Sigmoid colon (tissue), 4 donors: Measurements from ENCODE around the gene FTCDNL1.

Source experiments
- CTCF ChIP-seq, 4 experiments: fragments of 450-650 bp in 3 of 4; fragments of 200-600 bp in 1 of 4; IDR thresholded peaks; one replicate each; pipeline ENCODE4 v1.5.1; 2016 to 2019; ENCODE audit warnings: antibody characterized with exemption in 4 of 4, mild to moderate bottlenecking in 3 of 4, moderate library complexity in 2 of 4
- POLR2A ChIP-seq, 2 donors: fragments of 450-650 bp; IDR thresholded peaks; one replicate each; pipeline ENCODE4 v1.6.1; 2016; ENCODE audit warnings: antibody characterized with exemption in 2 of 2, mild to moderate bottlenecking in 2 of 2, moderate library complexity in 2 of 2
- POLR2AphosphoS5 ChIP-seq, 4 donors: sonication (generic); formaldehyde crosslinking; IDR thresholded peaks; one replicate each; pipeline ENCODE4 v1.6.1; 2017; ENCODE audit warnings: antibody characterized with exemption in 4 of 4

GRCh38 chr2:199874209-199874608 is 23.2 kb upstream of the FTCDNL1 start:
- TF ChIP-seq CTCF (IDR thresholded peaks at IDR 0.05) (no peak), POLR2AphosphoS5 (IDR thresholded peaks at IDR 0.05) (no peak), POLR2A (IDR thresholded peaks at IDR 0.05) (no peak)
